Ishikawa (cell line): Measurements from ENCODE around the gene IRAK1.

ENCODE experiments used
- CEBPB ChIP-seq: IDR thresholded peaks from 2 replicates; pipeline ENCODE4 v1.6.1; 2012
- CREB1 ChIP-seq: IDR thresholded peaks from 2 replicates; pipeline ENCODE4 v1.6.1; 2012; ENCODE audit warnings: low read depth
- EGR1 ChIP-seq: IDR thresholded peaks from 2 replicates; pipeline ENCODE4 v1.6.1; 2012
- EP300 ChIP-seq: IDR thresholded peaks from 2 replicates; pipeline ENCODE4 v1.6.1; 2012; ENCODE audit warnings: borderline replicate concordance
- FOXM1 ChIP-seq: IDR thresholded peaks from 2 replicates; pipeline ENCODE4 v1.6.1; 2012; ENCODE audit warnings: low read depth, borderline replicate concordance
- NFIC ChIP-seq: IDR thresholded peaks from 2 replicates; pipeline ENCODE4 v1.6.1; 2012
- RAD21 ChIP-seq: IDR thresholded peaks from 2 replicates; pipeline ENCODE4 v1.6.1; 2012; ENCODE audit warnings: low read depth
- TAF1 ChIP-seq: IDR thresholded peaks from 2 replicates; pipeline ENCODE4 v1.6.1; 2012; ENCODE audit warnings: low read depth, mild to moderate bottlenecking
- TCF12 ChIP-seq: IDR thresholded peaks from 2 replicates; pipeline ENCODE4 v1.6.1; 2012; ENCODE audit warnings: low read depth
- TEAD4 ChIP-seq: IDR thresholded peaks from 2 replicates; pipeline ENCODE4 v1.6.1; 2012
- YY1 ChIP-seq: IDR thresholded peaks from 2 replicates; pipeline ENCODE4 v1.6.1; 2012; ENCODE audit warnings: low read depth
- ZBTB7A ChIP-seq: IDR thresholded peaks from 2 replicates; pipeline ENCODE4 v1.6.1; 2012; ENCODE audit warnings: low read depth
- TF ChIP-seq, protein P1 (sequence below): IDR thresholded peaks from 2 replicates; pipeline ENCODE4 v1.6.1; 2012
- TF ChIP-seq, protein P2 (sequence below): IDR thresholded peaks from 2 replicates; pipeline ENCODE4 v1.6.1; 2012; ENCODE audit warnings: low read depth, mild to moderate bottlenecking
- TF ChIP-seq, protein P3 (sequence below): IDR thresholded peaks from 2 replicates; pipeline ENCODE4 v1.6.1; 2012

The IRAK1 gene

DNA sequence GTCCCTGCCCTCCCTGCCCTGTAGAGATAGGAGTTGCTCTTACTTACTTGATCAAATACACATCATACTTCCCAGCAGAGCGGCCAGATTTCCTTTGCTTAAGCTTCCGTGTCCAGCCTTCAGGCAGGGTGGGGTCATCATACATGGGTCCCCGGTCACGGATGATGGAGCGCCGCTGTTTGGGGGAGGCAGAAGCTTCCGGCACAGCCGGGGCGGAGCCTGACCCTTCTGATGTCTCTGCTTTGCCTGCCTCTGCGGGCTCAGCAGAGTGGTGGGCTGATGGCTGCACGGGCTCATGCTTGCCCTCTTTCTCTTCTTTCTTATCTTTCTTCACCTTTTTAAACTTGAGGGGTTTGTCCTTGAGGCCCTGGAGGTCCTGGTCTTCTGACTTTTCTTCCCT, 12.5 kb upstream of the IRAK1 start:
- TF ChIP-seq EP300 (no peak), FOXM1 (no peak), CEBPB (no peak)
- TF ChIP-seq, protein P1, sequence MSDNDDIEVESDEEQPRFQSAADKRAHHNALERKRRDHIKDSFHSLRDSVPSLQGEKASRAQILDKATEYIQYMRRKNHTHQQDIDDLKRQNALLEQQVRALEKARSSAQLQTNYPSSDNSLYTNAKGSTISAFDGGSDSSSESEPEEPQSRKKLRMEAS: no peak

DNA sequence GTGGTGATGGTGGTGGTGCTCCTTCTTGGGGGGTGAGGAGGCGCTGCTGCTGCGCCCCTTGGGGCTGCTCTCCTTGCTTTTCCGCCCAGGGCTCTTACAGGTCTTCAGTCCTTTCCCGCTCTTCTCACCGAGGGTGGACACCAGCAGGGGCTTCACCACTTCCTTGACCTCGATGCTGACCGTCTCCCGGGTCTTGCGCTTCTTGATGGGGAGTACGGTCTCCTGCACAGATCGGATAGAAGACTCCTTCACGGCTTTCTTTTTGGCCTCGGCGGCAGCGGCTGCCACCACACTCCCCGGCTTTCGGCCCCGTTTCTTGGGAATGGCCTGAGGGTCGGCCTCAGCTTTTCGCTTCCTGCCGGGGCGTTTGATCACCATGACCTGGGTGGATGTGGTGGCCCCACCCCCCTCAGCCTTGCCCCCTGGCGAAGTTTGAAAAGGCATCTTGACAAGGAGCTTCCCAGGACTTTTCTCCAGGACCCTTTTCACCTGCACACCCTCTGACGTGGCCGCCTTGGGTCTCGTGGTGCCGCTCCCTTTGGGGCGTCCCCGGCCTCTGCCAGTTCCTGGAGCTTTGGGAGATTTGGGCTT, 11.1 kb upstream of the IRAK1 start:
- TF ChIP-seq CREB1 (no peak), TEAD4 (no peak), TAF1 (no peak), EGR1 (no peak), YY1 (no peak), NFIC (no peak), TCF12 (no peak), CEBPB (no peak), ZBTB7A (no peak), FOXM1 (no peak)
- TF ChIP-seq, protein P1: no peak
- TF ChIP-seq, protein P2, sequence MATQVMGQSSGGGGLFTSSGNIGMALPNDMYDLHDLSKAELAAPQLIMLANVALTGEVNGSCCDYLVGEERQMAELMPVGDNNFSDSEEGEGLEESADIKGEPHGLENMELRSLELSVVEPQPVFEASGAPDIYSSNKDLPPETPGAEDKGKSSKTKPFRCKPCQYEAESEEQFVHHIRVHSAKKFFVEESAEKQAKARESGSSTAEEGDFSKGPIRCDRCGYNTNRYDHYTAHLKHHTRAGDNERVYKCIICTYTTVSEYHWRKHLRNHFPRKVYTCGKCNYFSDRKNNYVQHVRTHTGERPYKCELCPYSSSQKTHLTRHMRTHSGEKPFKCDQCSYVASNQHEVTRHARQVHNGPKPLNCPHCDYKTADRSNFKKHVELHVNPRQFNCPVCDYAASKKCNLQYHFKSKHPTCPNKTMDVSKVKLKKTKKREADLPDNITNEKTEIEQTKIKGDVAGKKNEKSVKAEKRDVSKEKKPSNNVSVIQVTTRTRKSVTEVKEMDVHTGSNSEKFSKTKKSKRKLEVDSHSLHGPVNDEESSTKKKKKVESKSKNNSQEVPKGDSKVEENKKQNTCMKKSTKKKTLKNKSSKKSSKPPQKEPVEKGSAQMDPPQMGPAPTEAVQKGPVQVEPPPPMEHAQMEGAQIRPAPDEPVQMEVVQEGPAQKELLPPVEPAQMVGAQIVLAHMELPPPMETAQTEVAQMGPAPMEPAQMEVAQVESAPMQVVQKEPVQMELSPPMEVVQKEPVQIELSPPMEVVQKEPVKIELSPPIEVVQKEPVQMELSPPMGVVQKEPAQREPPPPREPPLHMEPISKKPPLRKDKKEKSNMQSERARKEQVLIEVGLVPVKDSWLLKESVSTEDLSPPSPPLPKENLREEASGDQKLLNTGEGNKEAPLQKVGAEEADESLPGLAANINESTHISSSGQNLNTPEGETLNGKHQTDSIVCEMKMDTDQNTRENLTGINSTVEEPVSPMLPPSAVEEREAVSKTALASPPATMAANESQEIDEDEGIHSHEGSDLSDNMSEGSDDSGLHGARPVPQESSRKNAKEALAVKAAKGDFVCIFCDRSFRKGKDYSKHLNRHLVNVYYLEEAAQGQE: no peak
- TF ChIP-seq, protein P3, sequence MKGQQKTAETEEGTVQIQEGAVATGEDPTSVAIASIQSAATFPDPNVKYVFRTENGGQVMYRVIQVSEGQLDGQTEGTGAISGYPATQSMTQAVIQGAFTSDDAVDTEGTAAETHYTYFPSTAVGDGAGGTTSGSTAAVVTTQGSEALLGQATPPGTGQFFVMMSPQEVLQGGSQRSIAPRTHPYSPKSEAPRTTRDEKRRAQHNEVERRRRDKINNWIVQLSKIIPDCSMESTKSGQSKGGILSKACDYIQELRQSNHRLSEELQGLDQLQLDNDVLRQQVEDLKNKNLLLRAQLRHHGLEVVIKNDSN: no peak

DNA sequence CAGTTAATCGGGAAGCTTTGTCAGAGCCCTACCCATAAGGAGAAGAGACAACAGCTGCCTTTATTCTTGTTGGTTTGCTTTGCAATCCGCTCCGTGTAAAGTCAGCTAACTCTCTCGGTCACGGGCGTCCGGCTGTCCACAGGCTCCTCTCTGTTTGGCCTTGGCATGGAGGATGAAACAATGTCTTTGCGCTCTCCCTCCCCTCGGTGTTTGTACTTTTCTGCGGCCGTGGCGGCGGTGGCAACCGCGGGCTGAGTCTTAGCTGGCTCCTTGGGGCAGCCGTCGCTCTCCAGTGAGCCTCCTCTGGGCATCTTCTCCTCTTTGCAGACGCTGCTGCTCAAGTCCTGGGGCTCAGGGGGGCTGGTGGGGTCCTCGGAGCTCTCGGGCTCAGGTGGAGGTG, 10.6 kb upstream of the IRAK1 start:
- no peak for TF ChIP-seq CREB1
- TF ChIP-seq, protein P3: no peak

DNA sequence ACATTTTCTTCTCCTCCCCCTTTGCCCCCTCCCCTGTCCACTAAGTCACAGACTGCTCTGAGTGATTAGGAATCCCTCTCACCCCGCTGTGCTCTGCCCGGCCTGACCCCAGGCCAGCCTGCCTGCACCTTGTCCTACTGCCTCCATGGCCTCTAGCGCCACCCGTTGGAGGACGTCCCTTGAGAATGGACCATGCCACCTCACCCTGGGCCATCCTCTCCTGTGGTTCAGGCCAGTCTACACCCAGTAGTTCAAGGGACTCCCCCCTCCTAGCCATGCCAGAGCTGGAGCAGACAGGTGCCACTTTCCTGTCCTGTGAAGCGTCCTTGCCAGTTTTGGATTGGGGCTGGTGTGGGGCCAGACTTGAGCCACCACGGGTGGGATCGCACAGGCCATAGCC, 9.7 kb upstream of the IRAK1 start:
- TF ChIP-seq, protein P1: no peak
- TF ChIP-seq, protein P3: no peak
- no peak for TF ChIP-seq RAD21
- no peak for TF ChIP-seq FOXM1
- no peak for TF ChIP-seq CREB1
- no peak for TF ChIP-seq ZBTB7A
- no peak for TF ChIP-seq CEBPB
- TF ChIP-seq TEAD4: no peak
- no peak for TF ChIP-seq EGR1
- no peak for TF ChIP-seq YY1
- TF ChIP-seq NFIC: no peak
- no peak for TF ChIP-seq TAF1
- TF ChIP-seq, protein P2: no peak
- no peak for TF ChIP-seq TCF12
- TF ChIP-seq EP300: no peak

DNA sequence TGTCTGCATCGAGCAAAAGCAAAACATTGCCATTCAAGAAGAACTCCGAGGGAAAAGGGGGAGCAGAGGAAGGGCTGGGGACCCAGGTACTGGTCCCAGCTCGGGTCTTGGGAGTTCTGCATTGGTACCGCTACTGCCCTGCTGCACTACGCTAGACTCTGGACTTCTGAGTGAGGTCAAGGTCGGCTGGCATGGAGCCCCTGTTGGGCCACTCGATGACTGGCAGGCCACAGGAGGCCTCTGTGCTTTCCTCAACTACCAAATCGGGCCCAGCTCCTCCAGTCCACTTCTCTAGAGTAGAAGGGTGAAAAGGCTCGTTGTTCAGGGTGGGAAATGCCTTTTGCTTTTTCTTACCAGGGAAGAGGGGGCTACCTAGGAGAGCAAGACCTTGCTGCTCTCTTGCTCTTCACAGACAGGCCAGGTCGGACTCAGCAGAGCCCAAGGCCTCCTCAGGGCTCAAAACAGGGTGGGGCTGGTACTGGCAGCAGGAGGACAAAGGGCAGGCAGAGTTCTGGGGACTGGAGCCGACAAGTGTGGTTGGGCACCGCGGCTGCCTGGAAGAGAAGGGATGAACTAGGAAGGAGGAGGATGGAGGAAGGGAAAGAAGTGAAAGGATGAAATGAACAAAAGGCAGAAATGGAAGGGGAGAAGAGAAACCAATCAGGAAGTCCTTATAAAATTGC, 8.9 kb upstream of the IRAK1 start:
- TF ChIP-seq, protein P3: no peak
- TF ChIP-seq ZBTB7A (no peak), CREB1 (no peak), TCF12 (no peak), NFIC (no peak), CEBPB (no peak), FOXM1 (no peak), TAF1 (no peak), YY1 (no peak), EP300 (no peak), EGR1 (no peak), TEAD4 (no peak), RAD21 (no peak)
- TF ChIP-seq, protein P2: no peak
- TF ChIP-seq, protein P1: no peak
